HUES64 (cell line): Measurements from ENCODE around the gene CTXN1.

Experiments
- H3K27ac ChIP-seq: 2 replicates; pipeline ENCODE4 v1.7.0; 2013; ENCODE audit warnings: low read depth, low read length, inconsistent platforms
- H3K27me3 ChIP-seq: 2 replicates; pipeline ENCODE4 v1.6.1; 2013; ENCODE audit warnings: mild to moderate bottlenecking, low read length; ENCODE audit not compliant: insufficient read depth
- H3K36me3 ChIP-seq: 2 replicates; pipeline ENCODE4 v1.6.1; 2013; ENCODE audit warnings: mild to moderate bottlenecking, low read length; ENCODE audit not compliant: insufficient read depth
- H3K4me1 ChIP-seq: 2 replicates; pipeline ENCODE4 v1.6.1; 2013; ENCODE audit warnings: mild to moderate bottlenecking, low read length, moderate library complexity; ENCODE audit not compliant: insufficient read depth
- H3K4me3 ChIP-seq: 2 replicates; pipeline ENCODE4 v1.5.1; 2013; ENCODE audit warnings: mild to moderate bottlenecking, low read length, moderate library complexity
- H3K9ac ChIP-seq: 2 replicates; pipeline ENCODE4 v1.6.1; 2013; ENCODE audit warnings: mild to moderate bottlenecking, low read depth, low read length
- H3K9me3 ChIP-seq: 2 replicates; pipeline ENCODE4 v1.6.1; 2013; ENCODE audit warnings: low read depth, low read length; ENCODE audit not compliant: insufficient read depth
- WGBS: fragments of 150-250, 120-280 bp; methylation state at CpG from one replicate; pipeline ENCODE4 v1.1.7; 2013; ENCODE audit warnings: missing lambda C conversion rate; 5-methylcytosine and 5-hydroxymethylcytosine counted together

Gene CTXN1

DNA sequence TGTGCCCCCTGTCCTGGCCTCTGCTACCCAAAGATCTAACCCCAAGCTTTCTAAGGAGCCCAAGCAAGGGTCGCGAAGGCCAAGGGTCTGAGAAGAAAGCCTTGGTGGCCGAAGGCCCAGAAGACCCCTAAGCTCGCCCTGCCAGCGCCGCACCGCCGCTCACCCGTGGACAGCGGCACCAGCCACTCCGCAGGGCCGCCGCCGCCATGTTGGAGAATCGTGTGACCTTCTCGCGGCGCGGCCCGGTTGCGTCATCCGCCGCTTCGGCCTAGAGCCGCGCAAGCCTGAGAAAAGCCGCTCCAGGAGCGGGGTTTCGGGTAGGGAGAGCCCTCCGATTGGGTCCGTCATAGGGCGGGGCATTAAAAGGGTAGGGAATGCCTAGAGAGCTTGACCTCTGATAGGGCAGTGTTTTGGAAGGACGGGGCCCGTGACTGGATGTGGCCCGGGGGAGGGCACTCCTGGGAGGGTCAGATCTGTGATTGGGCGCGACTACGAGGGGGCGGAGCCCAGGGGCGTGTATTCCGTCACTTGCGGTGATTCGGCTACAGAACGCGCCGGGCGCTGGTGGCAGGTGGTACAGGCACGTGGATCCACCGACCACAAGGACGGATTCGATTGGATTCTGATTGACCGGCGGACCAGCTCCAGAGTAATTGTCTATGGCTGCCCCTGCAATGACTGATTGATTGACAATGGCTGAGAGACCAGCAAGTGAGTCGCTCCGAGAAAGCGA, 17.7 kb upstream of the CTXN1 start, which contains the start of gene TIMM44:
Gene TIMM44 (minus strand): TSS at position 223 of the 733 bp plus-strand sequence. CDS start 15 bp downstream, at position 208.
- no peaks in the 10 kb centered on the region for H3K27me3 ChIP-seq
- WGBS, result under 1% methylated on average over 56 of the region's 56 CpGs
- peaks cover 33% of the 10 kb centered on the region for H3K36me3 ChIP-seq
- no peaks in the 10 kb centered on the region for H3K4me1 ChIP-seq
- peak within 1 kb of the TSS; percentile 99 for H3K9ac ChIP-seq
- H3K27ac ChIP-seq, result peak within 1 kb of the TSS; percentile 98
- peak within 1 kb of the TSS; percentile 97 for H3K4me3 ChIP-seq
- H3K9me3 ChIP-seq, result 0 out of 2 replicates have a peak, but pooled peaks cover 2% of the 10 kb centered on the region

DNA sequence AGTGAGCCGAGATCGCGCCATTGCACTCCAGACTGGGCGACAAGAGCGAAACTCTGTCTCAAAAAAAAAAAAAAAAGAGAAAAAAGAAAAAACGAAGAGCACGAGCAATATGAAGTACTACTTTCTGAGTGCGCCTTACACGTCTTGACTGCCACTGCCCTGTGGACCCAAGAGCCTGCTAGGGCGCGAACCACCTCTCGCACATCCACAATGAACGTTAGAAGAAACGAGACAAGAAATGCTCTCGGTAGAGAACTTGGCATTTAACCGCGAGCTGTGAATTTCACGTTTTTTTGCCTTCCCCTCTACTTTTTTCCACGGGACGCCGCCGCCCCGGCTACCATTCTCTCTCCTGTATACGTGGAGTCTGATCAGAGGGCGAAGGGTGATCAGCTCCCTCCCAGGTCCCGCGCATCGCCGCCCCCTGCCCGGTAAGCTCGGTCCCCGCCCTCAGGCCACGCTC, 17.1 kb upstream of the CTXN1 start:
- no peaks in the 10 kb centered on the region for H3K4me1 ChIP-seq
- peak overlapping the region; percentile 99 for H3K9ac ChIP-seq
- 9% methylated on average over 33 of the region's 33 CpGs for WGBS
- peaks cover 37% of the 10 kb centered on the region for H3K36me3 ChIP-seq
- peak overlapping the region; percentile 98 for H3K27ac ChIP-seq
- peak overlapping the region; percentile 97 for H3K4me3 ChIP-seq
- H3K27me3 ChIP-seq, result no peaks in the 10 kb centered on the region
- H3K9me3 ChIP-seq, result 0 out of 2 replicates have a peak, but pooled peaks cover 2% of the 10 kb centered on the region

DNA sequence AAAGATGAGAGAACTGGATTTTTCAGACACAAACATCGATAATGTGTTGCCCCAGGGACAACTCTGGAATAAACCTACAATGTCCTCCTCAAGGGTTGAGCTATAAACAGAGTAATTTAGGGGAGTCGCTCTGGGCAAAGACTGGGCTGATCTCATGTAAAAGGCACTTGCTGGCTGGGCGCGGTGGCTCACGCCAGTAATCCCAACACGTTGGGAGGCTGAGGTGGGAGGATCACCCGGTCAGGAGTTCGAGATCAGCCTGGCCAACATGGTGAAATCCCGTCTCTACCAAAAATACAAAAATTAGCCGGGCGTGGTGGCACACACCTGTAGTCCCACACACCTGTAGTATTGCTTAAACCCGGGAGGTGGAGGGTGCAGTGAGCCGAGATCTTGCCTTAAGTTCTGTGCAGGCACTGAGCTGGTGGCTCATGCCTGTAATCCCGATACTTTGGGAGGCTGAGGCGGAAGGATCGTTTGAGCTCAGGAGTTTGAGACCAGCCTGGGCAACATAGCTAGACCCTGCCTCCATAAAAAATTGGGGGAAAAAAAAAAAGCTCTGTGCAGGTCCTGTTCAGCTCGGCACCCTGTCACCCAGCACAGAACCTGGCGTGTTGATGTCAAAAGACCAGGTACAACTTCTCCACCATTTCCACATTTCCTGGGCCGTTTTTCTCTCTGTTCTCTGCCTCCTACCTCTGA, 16.1 kb upstream of the CTXN1 start:
- no peaks in the 10 kb centered on the region for H3K4me1 ChIP-seq
- 94% methylated on average over 19 of the region's 19 CpGs for WGBS
- H3K9ac ChIP-seq, result no peak overlapping the region
- H3K9me3 ChIP-seq, result no peaks in the 10 kb centered on the region
- H3K27ac ChIP-seq, result no peak overlapping the region
- H3K36me3 ChIP-seq, result peaks cover 44% of the 10 kb centered on the region
- H3K4me3 ChIP-seq, result peak overlapping the region; percentile 97
- H3K27me3 ChIP-seq, result no peaks in the 10 kb centered on the region

DNA sequence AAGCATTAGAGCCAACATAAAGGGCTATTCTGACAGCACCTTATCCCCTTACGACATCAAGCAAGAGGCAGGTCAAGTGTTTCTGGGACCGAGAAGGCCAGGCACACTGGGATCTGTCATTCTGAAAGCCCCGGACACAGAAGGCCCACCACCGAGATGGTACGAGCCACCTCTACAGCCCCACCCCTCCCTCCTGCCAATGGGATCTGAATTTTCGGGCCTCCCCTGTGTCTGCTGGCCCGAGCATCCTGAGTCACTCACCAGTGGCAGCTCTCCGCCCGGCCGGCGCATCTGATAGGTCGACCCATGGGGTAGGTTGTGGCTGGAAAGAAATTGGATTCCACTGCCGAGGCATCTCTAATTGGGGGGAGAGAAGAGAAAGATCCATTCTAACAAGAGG, 14.9 kb upstream of the CTXN1 start:
- Histone ChIP-seq H3K27ac (no peak overlapping the region), H3K27me3 (no peaks in the 10 kb centered on the region), H3K4me1 (no peaks in the 10 kb centered on the region), H3K9ac (no peak overlapping the region), H3K36me3 (peaks cover 56% of the 10 kb centered on the region), H3K4me3 (no peak overlapping the region), H3K9me3 (no peaks in the 10 kb centered on the region)
- 95% methylated on average over 13 of the region's 13 CpGs for WGBS

DNA sequence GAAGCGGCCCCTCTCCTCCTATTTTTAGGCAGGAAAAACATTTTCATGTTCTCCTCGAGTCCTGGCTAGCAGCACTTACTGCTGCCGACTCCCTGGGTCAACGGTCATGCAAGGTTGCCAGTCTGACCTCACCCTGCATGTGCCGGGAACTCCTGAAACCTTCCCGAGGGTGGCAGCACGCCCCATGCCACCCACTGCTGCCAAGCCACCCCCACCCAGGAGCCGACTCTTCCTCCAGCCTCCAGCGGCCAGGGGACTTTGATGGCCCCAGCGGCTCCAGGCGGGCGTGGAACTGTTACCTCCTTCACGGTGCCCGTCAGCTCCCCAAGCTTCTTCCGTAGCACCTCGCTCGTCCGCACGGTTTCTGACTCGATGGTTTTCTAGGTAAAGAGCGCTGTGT, 8.8 kb upstream of the CTXN1 start:
- Histone ChIP-seq H3K4me3 (no peak overlapping the region), H3K9me3 (no peaks in the 10 kb centered on the region), H3K4me1 (no peaks in the 10 kb centered on the region), H3K9ac (no peak overlapping the region), H3K36me3 (peaks cover 95% of the 10 kb centered on the region), H3K27ac (no peak overlapping the region), H3K27me3 (no peaks in the 10 kb centered on the region)
- 96% methylated on average over 21 of the region's 21 CpGs for WGBS

DNA sequence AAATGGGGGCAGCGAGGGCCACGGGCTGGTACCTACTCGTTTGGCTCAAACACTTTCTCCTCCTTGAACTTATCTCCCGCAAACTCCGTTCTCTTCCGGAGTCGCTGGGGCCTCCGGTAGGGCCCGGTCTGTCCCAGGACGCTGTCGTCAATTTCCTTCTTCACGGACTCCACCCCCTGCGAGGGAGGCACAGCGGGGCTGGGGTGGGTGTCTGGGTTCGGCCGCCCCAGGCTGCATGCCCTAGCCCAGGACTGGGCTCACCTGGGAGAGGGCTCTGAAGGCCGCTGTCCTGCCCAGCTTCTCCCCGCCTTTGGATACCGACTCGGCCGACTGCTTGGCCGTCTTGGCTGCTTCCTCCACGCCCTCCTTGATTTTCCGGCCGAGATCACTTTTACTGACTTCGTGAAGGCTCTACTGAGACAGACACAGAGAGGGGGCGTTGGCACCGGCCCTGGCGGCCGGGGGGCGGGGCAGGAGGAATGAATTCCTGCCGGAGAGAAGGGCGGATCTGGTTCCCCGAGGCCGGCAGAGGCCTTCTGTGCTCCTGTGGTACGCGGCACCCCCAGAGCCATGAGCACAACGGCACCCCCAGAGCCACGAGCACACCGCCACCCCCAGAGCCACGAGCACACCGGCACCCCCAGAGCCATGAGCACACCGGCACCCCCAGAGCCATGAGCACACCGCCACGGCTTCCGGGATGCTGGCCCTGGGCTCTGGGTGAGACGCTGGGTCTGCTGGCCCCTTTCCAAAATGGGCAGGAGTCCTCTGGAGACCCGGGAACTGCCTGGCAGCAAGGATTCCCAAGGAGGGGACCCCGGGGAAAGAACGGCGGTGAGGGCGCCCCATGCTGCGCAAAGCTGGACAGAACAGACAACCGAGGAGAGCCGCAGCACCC, 8.1 kb upstream of the CTXN1 start:
- no peak overlapping the region for H3K27ac ChIP-seq
- H3K9me3 ChIP-seq, result no peaks in the 10 kb centered on the region
- no peak overlapping the region for H3K4me3 ChIP-seq
- no peaks in the 10 kb centered on the region for H3K27me3 ChIP-seq
- H3K9ac ChIP-seq, result no peak overlapping the region
- H3K4me1 ChIP-seq, result no peaks in the 10 kb centered on the region
- H3K36me3 ChIP-seq, result peaks cover 91% of the 10 kb centered on the region
- WGBS, result 95% methylated on average over 55 of the region's 55 CpGs

DNA sequence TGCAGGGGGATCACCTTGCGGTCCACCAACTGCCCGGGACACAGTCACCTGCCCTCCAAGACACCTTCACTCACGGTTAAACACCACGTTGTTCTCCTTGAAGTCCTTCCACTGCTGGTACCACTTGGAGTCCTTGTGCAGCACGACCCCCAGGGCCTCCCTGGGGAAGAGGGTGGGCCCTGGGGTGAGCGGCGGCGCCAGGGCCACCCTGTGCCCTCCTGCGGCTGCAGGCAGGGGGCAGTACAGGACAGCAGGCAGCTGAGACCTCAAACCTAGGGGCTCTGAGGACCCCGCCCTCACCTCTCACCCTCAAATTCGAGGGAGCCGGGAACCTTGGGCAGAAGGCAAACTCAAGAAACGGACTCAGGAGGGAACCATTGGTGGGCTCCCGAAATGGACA, 7.5 kb upstream of the CTXN1 start:
- 88% methylated on average over 14 of the region's 14 CpGs for WGBS
- H3K36me3 ChIP-seq, result peaks cover 85% of the 10 kb centered on the region

DNA sequence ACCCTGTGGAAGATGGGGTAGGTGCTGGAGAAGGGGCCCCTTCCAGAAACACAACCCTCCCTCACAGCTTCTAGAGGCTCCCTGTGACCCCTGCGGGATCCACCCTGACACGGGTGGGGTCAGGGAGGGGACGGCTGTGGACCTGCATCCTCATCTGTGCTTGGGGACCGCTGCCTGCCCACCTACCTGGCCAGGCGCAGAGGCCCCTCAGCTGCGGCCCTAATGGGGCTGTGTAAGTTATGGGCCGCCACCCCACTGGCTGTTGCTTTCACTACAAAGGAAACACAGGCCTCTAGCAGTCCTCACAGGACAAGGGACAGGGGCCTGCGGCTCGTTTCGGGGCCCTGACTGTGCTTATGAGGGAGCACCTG, 7.0 kb upstream of the CTXN1 start:
- H3K27me3 ChIP-seq, result no peaks in the 10 kb centered on the region
- H3K36me3 ChIP-seq, result peaks cover 80% of the 10 kb centered on the region
- no peaks in the 10 kb centered on the region for H3K4me1 ChIP-seq
- no peak overlapping the region for H3K27ac ChIP-seq
- H3K4me3 ChIP-seq, result no peak overlapping the region
- H3K9me3 ChIP-seq, result no peaks in the 10 kb centered on the region
- H3K9ac ChIP-seq, result no peak overlapping the region
- WGBS, result 96% methylated on average over 10 of the region's 10 CpGs

More for the DNA sequence above, 7.5 kb upstream of the CTXN1 start:
- H3K4me3 ChIP-seq, result no peak overlapping the region
- H3K27me3 ChIP-seq, result no peaks in the 10 kb centered on the region
- no peaks in the 10 kb centered on the region for H3K4me1 ChIP-seq
- no peaks in the 10 kb centered on the region for H3K9me3 ChIP-seq
- no peak overlapping the region for H3K9ac ChIP-seq
- no peak overlapping the region for H3K27ac ChIP-seq

DNA sequence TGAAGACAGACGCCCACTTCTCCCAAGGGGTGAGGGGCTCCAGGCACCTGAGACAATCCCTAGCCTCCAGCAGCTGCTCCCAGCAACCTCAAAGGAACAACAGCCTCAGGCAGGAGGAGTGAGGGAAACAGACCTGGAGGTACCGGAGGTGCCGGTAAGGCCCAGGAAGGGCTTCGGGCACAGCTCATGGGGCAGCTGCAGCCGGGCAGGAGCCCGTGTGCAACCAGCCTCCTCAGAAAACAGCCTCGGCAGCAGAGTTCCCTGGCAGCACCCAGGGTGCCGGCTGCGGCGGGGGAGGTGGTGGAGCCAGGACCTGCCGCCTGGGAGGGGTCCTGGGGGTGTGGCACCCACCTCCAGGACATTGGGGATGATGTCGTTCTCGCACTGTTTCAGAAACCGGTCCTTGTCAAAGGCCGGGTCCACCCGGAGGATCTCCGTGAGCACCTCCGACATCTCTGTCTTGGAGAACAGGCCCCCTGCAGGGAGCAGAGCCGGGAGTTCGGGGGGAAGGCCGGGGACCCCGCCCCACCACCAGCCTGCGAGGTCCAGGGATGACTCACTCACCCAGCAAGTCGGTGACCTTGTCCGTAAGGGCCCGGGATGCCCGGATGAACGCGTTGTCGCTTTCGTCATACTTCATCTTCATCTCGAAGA, 6.5 kb upstream of the CTXN1 start:
- no peaks in the 10 kb centered on the region for H3K9me3 ChIP-seq
- H3K27me3 ChIP-seq, result no peaks in the 10 kb centered on the region
- H3K36me3 ChIP-seq, result peaks cover 75% of the 10 kb centered on the region
- no peak overlapping the region for H3K27ac ChIP-seq
- no peaks in the 10 kb centered on the region for H3K4me1 ChIP-seq
- H3K4me3 ChIP-seq, result no peak overlapping the region
- no peak overlapping the region for H3K9ac ChIP-seq
- WGBS, result 95% methylated on average over 30 of the region's 32 CpGs

DNA sequence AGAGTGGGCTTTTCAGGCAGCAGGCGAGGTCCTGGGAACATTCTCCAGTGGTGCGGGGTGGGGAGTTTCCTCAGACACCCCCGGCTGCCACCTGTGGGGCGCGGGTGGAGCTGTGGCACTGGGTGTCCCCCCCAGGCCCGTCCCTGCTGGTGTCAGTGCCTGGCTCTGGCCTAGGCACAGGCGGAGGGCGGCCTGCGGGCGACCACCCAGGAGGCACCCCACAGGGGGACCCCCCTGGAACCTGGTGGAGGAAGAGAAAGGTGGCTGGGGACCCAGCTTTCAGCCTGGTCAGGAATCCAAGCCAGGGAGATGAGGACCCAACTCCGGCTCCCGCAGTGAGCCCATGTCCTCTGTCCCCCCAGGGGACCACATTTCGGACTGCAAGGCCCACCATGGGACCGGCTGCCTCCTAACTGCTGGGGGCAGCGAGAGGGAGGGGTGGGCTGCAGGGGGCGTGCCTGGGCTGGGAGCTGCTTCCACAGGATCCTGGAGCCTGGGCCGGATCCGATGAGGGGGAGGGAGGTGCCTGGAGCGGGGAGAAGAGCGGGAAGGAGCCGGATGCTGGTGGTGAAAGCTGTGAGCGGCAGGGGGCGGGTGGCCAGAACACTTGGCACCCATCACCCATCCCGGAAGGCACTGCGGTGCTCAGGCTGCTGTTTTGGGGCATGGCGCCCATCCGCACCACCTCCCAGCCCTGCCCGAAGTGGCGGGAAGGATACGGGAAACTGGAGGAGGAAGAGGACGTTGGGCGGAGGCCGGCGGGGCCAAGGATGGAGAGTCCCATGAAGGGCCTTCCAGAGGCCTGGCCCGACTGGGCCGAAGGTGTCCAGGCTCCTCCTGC, 5.5 kb upstream of the CTXN1 start:
- 97% methylated on average over 36 of the region's 36 CpGs for WGBS
- no peaks in the 10 kb centered on the region for H3K27me3 ChIP-seq
- H3K4me1 ChIP-seq, result no peaks in the 10 kb centered on the region
- peaks cover 65% of the 10 kb centered on the region for H3K36me3 ChIP-seq
- H3K9ac ChIP-seq, result no peak overlapping the region
- H3K9me3 ChIP-seq, result no peaks in the 10 kb centered on the region
- H3K4me3 ChIP-seq, result no peak overlapping the region
- H3K27ac ChIP-seq, result no peak overlapping the region
